Urothelium cell line (cell line): ENCODE results near the gene RAX2.

Experiments
- DNase-seq: peaks from one replicate; pipeline ENCODE4 v3.0.0; 2011; ENCODE audit warnings: low spot score, mixed read lengths
- FAIRE-seq: peaks from 2 replicates; lab custom pipeline; 2011; peaks lifted over from hg19 to GRCh38; lab: Jason Lieb, UNC

Gene RAX2

GRCh38 chr19:3803114-3803888, 31.3 kb upstream of the RAX2 start:
- DNase-seq (no peak), FAIRE-seq (no peak)

GRCh38 chr19:3801412-3802096, 29.5 kb upstream of the RAX2 start:
- FAIRE-seq: no peak

GRCh38 chr19:3800996-3801395, 29.0 kb upstream of the RAX2 start:
- FAIRE-seq (no peak), DNase-seq (no peak)

More at GRCh38 chr19:3801412-3802096, 29.5 kb upstream of the RAX2 start:
- peak; percentile 47 for DNase-seq

GRCh38 chr19:3798137-3798536, 26.1 kb upstream of the RAX2 start:
- FAIRE-seq (no peak), DNase-seq (no peak)

GRCh38 chr19:3796358-3796757, 24.3 kb upstream of the RAX2 start:
- DNase-seq: no peak
- FAIRE-seq: no peak

- DNase-seq: no peak
- FAIRE-seq: no peak
These were observed 21.8 kb upstream of the RAX2 start for GRCh38 chr19:3793799-3794198.

- FAIRE-seq (no peak), DNase-seq (no peak)
These were observed 20.1 kb upstream of the RAX2 start for GRCh38 chr19:3792114-3792513.

GRCh38 chr19:3790941-3791340, 18.9 kb upstream of the RAX2 start:
- FAIRE-seq (no peak), DNase-seq (no peak)

- no peak for FAIRE-seq
- no peak for DNase-seq
These were observed 18.2 kb upstream of the RAX2 start for GRCh38 chr19:3790209-3790734.

- no peak for FAIRE-seq
These were observed 17.2 kb upstream of the RAX2 start for GRCh38 chr19:3788996-3789778.

GRCh38 chr19:3785938-3786824, 14.2 kb upstream of the RAX2 start, which contains the start of gene MATK:
Gene MATK (minus strand): TSS chr19:3786381. CDS start chr19:3785135, 1,246 bp downstream.
- DNase-seq (no peak), FAIRE-seq (no peak)

More at GRCh38 chr19:3788996-3789778, 17.2 kb upstream of the RAX2 start:
- no peak for DNase-seq

GRCh38 chr19:3785451-3785937, 13.5 kb upstream of the RAX2 start:
- DNase-seq (no peak), FAIRE-seq (no peak)

GRCh38 chr19:3784607-3785450, 12.8 kb upstream of the RAX2 start:
- no peak for FAIRE-seq
- peak; percentile 22 for DNase-seq

- DNase-seq (no peak), FAIRE-seq (no peak)
These were observed 11.9 kb upstream of the RAX2 start for GRCh38 chr19:3783660-3784584.

GRCh38 chr19:3782903-3783302, 10.9 kb upstream of the RAX2 start:
- DNase-seq (no peak), FAIRE-seq (no peak)

GRCh38 chr19:3782330-3782729, 10.3 kb upstream of the RAX2 start:
- DNase-seq (no peak), FAIRE-seq (no peak)

- DNase-seq (no peak), FAIRE-seq (no peak)
These were observed 9.6 kb upstream of the RAX2 start for GRCh38 chr19:3781603-3782002.

GRCh38 chr19:3780786-3781304, 8.8 kb upstream of the RAX2 start:
- FAIRE-seq (no peak), DNase-seq (no peak)
